WTC11 (cell line): ENCODE measurements around the gene USP17L29.
"Not testable (repeated sequence)": the region's sequence is repeated elsewhere in the genome, so short reads cannot be mapped to it uniquely, and the experiment has no call there.

Experiments used
- CBFB ChIP-seq: sonication (generic); formaldehyde crosslinking; IDR thresholded peaks from 2 replicates; pipeline ENCODE4 v1.8.1; 2022; ENCODE audit warnings: mild to moderate bottlenecking, low read depth, missing genetic modification reagents
- ELF4 ChIP-seq: sonication (generic); formaldehyde crosslinking; IDR thresholded peaks from 2 replicates; pipeline ENCODE4 v1.8.1; 2022; ENCODE audit warnings: low read depth, mild to moderate bottlenecking, moderate library complexity, missing genetic modification reagents
- FOXK1 ChIP-seq: sonication (generic); formaldehyde crosslinking; IDR thresholded peaks from 2 replicates; pipeline ENCODE4 v1.8.0; 2022; ENCODE audit warnings: mild to moderate bottlenecking, moderate library complexity, missing genetic modification reagents
- KAT7 ChIP-seq: sonication (generic); formaldehyde crosslinking; IDR thresholded peaks from 2 replicates; pipeline ENCODE4 v1.8.1; 2023; ENCODE audit warnings: missing genetic modification reagents, mild to moderate bottlenecking, borderline replicate concordance
- TP53 ChIP-seq: sonication (generic); formaldehyde crosslinking; IDR thresholded peaks from 2 replicates; pipeline ENCODE4 v1.8.1; 2023; ENCODE audit warnings: mild to moderate bottlenecking, missing genetic modification reagents
- USF1 ChIP-seq: sonication (generic); formaldehyde crosslinking; IDR thresholded peaks from 2 replicates; pipeline ENCODE4 v1.8.0; 2022; ENCODE audit warnings: mild to moderate bottlenecking, missing genetic modification reagents
- ZNF219 ChIP-seq: sonication (generic); formaldehyde crosslinking; IDR thresholded peaks from 2 replicates; pipeline ENCODE4 v1.8.0; 2023; ENCODE audit warnings: missing genetic modification reagents, mild to moderate bottlenecking, borderline replicate concordance
- TF ChIP-seq, protein P1 (sequence below): fragments of 200-600 bp; IDR thresholded peaks from 2 replicates; pipeline ENCODE4 v1.8.0; 2022; ENCODE audit warnings: antibody characterized with exemption

GRCh38 chr4:9324865-9325264, 28.6 kb upstream of the USP17L29 start, which contains the start of gene USP17L24:
- TF ChIP-seq, protein P1, sequence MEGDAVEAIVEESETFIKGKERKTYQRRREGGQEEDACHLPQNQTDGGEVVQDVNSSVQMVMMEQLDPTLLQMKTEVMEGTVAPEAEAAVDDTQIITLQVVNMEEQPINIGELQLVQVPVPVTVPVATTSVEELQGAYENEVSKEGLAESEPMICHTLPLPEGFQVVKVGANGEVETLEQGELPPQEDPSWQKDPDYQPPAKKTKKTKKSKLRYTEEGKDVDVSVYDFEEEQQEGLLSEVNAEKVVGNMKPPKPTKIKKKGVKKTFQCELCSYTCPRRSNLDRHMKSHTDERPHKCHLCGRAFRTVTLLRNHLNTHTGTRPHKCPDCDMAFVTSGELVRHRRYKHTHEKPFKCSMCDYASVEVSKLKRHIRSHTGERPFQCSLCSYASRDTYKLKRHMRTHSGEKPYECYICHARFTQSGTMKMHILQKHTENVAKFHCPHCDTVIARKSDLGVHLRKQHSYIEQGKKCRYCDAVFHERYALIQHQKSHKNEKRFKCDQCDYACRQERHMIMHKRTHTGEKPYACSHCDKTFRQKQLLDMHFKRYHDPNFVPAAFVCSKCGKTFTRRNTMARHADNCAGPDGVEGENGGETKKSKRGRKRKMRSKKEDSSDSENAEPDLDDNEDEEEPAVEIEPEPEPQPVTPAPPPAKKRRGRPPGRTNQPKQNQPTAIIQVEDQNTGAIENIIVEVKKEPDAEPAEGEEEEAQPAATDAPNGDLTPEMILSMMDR: not testable (repeated sequence)
- TF ChIP-seq TP53; ELF4 (CRISPR knock-in tag); USF1 (CRISPR knock-in tag); KAT7 (CRISPR knock-in tag); ZNF219 (CRISPR knock-in tag); CBFB; FOXK1 (CRISPR knock-in tag): not testable (repeated sequence)
